ENCODE data around the gene SRGAP2C. TPM values are rescaled to one million over a fixed set of nuclear protein-coding genes. Genes with fewer than 3 reads are reported as not detected.
"Not testable (repeated sequence)": the region's sequence is repeated elsewhere in the genome, so short reads cannot be mapped to it uniquely, and the experiment has no call there.

The SRGAP2C gene
- total RNA-seq, 1 donor from 2014 or later = 4.9 TPM

GRCh38 chr1:121224714-121225113 lies 39.9 kb downstream of the SRGAP2C start:
- peak; percentile 61 for ATAC-seq
- not testable (repeated sequence) for DNase-seq (ENCODE audit: low spot score)

GRCh38 chr1:121226295-121226904 lies 41.6 kb downstream of the SRGAP2C start:
- not testable (repeated sequence) for ATAC-seq

GRCh38 chr1:121226925-121227324 lies 42.1 kb downstream of the SRGAP2C start:
- not testable (repeated sequence) for ATAC-seq; DNase-seq (ENCODE audit: low spot score)

More at GRCh38 chr1:121226295-121226904, 41.6 kb downstream of the SRGAP2C start:
- DNase-seq (ENCODE audit: low spot score) = not testable (repeated sequence)

- ATAC-seq; DNase-seq (ENCODE audit: low spot score): not testable (repeated sequence)
Observed at GRCh38 chr1:121227544-121228330, 43.0 kb downstream of the SRGAP2C start.

- not testable (repeated sequence) for ATAC-seq; DNase-seq (ENCODE audit: low spot score)
Observed at GRCh38 chr1:121230636-121231035, 45.9 kb downstream of the SRGAP2C start.

GRCh38 chr1:121232445-121233125 lies 47.8 kb downstream of the SRGAP2C start:
- not testable (repeated sequence) for ATAC-seq; DNase-seq (ENCODE audit: low spot score)

GRCh38 chr1:121234090-121234759 lies 49.5 kb downstream of the SRGAP2C start:
- not testable (repeated sequence) for DNase-seq (ENCODE audit: low spot score); ATAC-seq

- not testable (repeated sequence) for ATAC-seq; DNase-seq (ENCODE audit: low spot score)
Observed at GRCh38 chr1:121238384-121238783, 53.6 kb downstream of the SRGAP2C start.

GRCh38 chr1:121243913-121244312 lies 59.1 kb downstream of the SRGAP2C start:
- not testable (repeated sequence) for DNase-seq (ENCODE audit: low spot score); ATAC-seq

- ATAC-seq; DNase-seq (ENCODE audit: low spot score): not testable (repeated sequence)
Observed at GRCh38 chr1:121246399-121246798, 61.6 kb downstream of the SRGAP2C start.

- peak; percentile 79 for ATAC-seq
Observed at GRCh38 chr1:121252656-121253055, 67.9 kb downstream of the SRGAP2C start.

GRCh38 chr1:121254618-121255017 lies 69.8 kb downstream of the SRGAP2C start:
- DNase-seq (ENCODE audit: low spot score); ATAC-seq: not testable (repeated sequence)

More at GRCh38 chr1:121252656-121253055, 67.9 kb downstream of the SRGAP2C start:
- DNase-seq (ENCODE audit: low spot score) = not testable (repeated sequence)

- not testable (repeated sequence) for DNase-seq (ENCODE audit: low spot score); ATAC-seq
Observed at GRCh38 chr1:121257632-121258031, 72.9 kb downstream of the SRGAP2C start.

- ATAC-seq; DNase-seq (ENCODE audit: low spot score): not testable (repeated sequence)
Observed at GRCh38 chr1:121258134-121258533, 73.4 kb downstream of the SRGAP2C start.

GRCh38 chr1:121260205-121260604 lies 75.4 kb downstream of the SRGAP2C start:
- ATAC-seq; DNase-seq (ENCODE audit: low spot score): not testable (repeated sequence)

GRCh38 chr1:121262163-121262562 lies 77.4 kb downstream of the SRGAP2C start:
- not testable (repeated sequence) for DNase-seq (ENCODE audit: low spot score)
- peak; percentile 88 for ATAC-seq

GRCh38 chr1:121263789-121264244 lies 79.0 kb downstream of the SRGAP2C start:
- not testable (repeated sequence) for DNase-seq (ENCODE audit: low spot score); ATAC-seq

- not testable (repeated sequence) for ATAC-seq; DNase-seq (ENCODE audit: low spot score)
Observed at GRCh38 chr1:121267072-121267471, 82.3 kb downstream of the SRGAP2C start.

GRCh38 chr1:121269309-121269708 lies 84.5 kb downstream of the SRGAP2C start:
- not testable (repeated sequence) for DNase-seq (ENCODE audit: low spot score)
- ATAC-seq = peak; percentile 59

- DNase-seq (ENCODE audit: low spot score) = not testable (repeated sequence)
- peak; percentile 38 for ATAC-seq
Observed at GRCh38 chr1:121269973-121270372, 85.2 kb downstream of the SRGAP2C start.
